ENCODE data around the gene DNAH17.
"Not testable (repeated sequence)": the region's sequence is repeated elsewhere in the genome, so short reads cannot be mapped to it uniquely, and the experiment has no call there.

Gene DNAH17

DNA sequence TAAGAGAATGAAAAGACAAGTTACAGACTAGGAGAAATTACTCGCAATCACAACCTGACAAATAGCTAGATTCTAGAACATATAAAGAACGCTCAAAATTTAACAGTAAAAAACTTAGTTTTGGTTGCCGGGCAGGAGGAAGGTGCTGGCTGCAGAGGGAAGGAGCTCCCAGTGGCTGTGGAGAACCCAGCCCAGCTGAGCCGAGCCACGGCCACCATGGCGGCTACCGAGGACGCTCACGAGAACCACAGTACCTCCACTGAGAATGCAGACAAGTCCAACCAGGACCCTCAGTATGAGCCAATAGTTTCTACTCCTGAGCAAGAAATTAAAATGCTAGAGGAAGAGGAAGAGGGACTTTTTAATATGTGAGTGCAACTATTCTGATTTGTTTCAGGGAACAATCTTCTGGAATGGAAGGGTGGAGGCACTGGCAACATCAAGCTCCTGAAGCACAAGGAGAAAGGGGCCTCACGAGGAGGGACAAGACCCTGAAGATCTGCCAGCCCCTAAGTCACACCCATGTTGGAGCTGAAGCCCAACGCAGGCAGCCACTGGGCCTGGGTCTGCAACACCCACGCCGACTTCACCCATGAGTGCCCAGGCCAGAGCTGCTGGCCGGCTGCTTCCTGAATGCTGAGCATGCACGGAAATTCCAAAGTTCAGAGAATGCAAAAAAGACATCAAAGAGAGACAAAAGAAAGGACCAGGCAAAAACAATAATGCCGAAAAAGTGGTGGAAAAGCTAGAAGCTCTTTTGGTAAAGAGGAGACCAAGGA is 55.0 kb downstream of the DNAH17 start:
- FAIRE-seq: no peak

- no peak for FAIRE-seq
Observed at GRCh38 chr17:78517421-78517820, 59.8 kb downstream of the DNAH17 start.

- FAIRE-seq: no peak
Observed at GRCh38 chr17:78515480-78515879, 61.7 kb downstream of the DNAH17 start.

DNA sequence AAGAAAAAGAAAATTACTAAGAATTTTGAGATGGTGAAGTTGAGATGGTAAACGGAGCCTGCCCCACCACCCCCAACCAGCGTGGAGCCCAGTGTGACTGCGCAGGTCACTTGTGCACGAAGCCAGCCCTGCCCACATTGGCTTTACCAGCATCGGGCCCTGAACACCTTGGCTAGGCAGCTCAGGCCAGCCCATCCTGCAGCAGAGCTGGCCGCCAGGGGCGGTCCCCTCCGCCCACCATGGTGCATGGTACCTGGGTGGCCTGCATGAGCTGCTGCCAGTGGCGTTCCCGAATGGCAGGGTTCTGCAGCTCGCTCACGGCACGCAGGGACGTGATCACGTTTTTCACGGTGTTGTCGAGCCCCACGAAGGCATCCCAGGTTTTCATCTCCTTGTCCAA is 62.7 kb downstream of the DNAH17 start:
- FAIRE-seq: no peak

- FAIRE-seq: no peak
Observed at GRCh38 chr17:78512976-78513375, 64.2 kb downstream of the DNAH17 start.

GRCh38 chr17:78510141-78511075 is 66.8 kb downstream of the DNAH17 start:
- no peak for FAIRE-seq

DNA sequence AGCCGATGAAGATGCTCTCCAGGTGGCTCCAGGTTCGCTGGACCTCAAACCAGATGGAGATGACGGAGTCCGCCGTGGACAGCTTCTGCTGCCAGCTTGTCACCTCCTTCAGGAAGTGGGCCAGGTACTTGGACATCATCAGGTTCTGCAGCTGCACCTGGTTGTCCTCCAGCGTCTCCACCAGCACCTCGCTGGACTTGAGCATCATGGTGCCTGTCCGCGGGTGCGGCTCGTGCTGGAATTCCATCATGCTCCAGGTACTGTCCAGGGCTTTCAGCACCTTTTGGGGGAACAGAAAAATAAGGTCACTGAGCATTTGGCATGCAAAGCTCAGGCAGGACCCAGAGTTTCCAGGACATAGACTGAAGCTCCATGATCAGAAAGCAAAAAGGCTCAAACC is 69.7 kb downstream of the DNAH17 start:
- FAIRE-seq: no peak

DNA sequence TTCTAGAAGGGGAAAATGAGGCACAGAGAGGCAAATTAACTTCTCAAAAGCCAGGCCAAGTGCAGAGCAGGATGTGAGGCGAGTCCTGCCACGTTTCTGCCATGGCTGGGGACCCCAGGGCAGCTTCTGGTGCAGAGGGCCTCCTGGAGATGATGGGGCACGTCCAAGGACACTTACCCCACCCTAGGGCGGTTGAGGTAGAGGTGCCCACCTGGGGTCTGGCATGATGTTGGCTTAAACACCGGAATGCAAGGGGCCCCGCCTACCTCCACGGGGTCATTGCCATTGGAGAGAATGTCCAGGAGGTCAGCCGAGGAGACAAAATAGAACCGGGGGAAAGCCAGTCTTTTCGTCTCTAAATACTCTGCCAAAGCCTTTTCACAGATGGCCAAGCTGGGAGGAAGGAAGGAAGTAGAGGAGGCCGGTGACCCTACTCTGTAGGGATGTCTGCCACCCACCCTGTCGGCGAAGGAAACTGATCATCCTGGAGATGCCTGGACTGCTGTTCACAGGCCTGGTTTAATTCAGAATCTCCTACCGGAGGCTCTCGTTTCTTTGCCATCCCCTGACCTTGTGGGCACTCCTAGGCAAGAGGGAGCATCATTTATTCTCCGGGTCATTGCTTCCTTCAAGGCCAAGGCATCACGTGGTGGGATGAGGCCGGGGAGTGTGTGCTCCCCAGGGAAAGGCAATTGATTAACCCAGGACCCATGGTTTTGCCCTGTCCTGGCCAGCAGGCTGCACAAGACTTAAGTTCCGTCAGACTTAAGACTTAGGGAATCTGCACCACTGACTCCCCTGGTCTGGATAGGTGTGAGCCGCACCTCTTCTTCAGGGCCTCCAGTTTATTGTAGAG is 70.5 kb downstream of the DNAH17 start:
- no peak for FAIRE-seq

DNA sequence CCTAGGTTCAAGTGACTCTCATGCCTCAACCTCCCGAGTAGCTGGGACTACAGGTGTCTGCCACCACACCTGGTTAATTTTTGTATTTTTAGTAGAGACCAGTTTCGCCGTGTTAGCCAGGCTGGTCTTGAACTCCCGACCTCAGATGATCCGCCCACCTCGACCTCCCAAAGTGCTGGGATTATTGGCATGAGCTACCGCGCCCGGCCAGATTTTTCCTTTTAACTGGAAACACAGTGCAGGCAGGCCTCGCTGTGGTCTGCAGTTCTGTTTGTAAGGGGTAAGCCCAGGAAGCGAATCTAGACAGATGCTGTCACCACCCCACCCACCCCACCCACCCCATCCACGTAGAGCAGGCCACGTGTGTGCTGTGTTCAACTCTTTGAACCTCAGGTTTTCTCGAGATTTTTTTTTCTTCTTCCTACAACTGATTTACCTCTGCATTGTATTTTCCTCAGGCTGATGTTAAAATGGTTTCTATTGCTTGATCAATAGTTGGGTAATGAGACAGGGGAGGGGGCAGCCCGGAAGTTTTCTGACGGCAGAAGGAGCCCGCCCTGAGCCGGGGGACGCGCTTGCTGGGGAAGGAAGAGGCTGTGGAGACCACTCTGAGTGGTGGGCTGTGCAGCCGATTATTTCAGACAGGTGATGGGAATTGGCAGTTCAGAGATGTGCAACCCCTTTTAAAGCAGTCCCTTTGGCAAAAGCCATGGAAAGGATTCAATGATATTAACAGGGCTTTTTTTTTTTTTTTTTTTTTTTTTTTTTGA is 72.9 kb downstream of the DNAH17 start:
- FAIRE-seq: no peak

DNA sequence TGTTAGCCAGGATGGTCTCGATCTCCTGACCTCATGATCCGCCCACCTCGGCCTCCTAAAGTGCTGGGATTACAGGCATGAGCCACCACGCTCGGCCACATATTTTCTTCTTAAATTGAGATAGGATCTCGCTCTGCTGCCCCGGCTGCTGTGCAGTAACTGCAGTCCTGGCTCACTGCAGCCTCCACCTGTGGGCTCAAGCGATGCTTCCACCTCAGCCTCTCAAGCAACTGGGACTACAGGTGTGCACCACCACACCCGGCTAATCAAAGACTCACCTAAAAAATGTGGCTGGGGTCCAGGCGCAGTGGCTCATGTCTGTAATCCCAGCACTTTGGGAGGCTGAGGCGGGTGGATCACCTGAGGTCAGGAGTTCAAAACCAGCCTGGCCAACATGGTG is 73.8 kb downstream of the DNAH17 start:
- not testable (repeated sequence) for FAIRE-seq

- no peak for FAIRE-seq
Observed at GRCh38 chr17:78502611-78503148, 74.5 kb downstream of the DNAH17 start.

GRCh38 chr17:78501241-78502036 is 75.8 kb downstream of the DNAH17 start:
- FAIRE-seq: no peak

DNA sequence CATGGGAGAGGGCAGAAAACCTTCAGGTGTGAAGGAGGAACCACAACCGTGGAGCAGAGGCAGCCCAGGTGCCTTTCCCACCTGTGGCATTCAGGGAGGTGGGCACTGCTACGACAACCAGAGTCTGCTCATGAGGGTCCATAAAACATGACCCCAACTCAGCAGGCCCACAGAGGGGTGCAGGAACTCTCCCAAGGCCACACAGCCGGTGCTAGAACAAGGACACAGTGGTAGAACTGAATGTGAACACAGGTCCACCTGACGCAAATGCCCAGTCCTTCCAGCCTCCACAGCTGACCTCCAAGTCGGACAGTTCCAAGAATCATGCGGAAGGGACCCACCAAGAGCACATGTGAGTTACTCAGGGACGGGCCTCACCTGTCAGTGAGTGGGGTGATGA is 76.4 kb downstream of the DNAH17 start:
- no peak for FAIRE-seq

- no peak for FAIRE-seq
Observed at GRCh38 chr17:78499715-78500540, 77.3 kb downstream of the DNAH17 start.

GRCh38 chr17:78498848-78499247 is 78.3 kb downstream of the DNAH17 start:
- FAIRE-seq: no peak

GRCh38 chr17:78497115-78497540 is 80.1 kb downstream of the DNAH17 start:
- FAIRE-seq: no peak

DNA sequence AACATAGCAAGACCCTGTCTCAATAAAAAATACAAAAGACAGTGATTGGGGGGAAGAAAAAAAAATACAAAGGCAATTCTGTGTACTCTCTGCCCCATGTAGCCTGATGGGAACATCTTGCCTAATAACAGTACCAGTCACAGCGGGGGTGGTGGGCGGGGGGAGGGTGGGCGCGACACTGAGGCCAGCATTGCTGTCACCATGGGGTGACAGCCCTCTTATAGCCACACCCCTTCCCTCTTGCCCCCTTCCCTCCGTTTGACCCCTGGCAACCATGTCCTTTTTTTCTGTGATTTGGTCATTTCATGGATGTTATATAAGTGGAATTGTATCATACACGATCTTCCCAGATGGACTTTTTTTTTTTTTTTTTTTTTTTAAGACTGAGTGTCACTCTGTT is 80.9 kb downstream of the DNAH17 start:
- no peak for FAIRE-seq

GRCh38 chr17:78495634-78496033 is 81.6 kb downstream of the DNAH17 start:
- FAIRE-seq: no peak

DNA sequence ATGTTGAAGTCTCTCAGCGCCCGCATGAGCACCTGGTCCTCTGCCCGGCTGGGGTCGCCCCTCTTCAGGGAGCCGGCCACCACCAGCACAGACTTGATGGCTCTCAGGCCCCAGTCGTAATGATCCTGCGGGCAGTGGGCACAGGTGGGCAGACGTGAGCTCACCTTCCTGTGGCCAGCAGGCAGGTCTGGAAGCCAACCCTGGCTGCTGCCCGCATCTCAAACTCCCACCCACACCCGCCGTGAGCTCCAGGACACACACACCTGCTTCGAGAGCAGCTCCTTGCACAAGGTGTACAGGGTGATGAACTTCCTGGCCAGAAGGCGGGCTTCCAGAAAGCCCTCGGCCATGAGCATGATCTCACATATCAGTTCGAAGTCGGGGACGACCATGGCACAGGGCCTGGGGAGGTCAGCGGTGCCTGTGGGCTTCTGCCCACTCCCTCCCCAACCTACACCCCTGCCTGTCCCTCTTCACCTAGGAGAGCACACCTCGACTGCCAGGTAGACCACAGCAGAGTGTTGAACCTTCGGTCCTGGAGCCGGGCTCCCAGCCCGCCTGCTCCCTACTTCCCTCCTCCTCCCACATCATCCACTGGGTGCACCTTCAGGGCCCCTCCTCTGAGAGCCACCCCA is 82.4 kb downstream of the DNAH17 start:
- FAIRE-seq: no peak

All from G401.6 (cell line).